Measurements from ENCODE around the gene ATOX1. TPM values are rescaled to one million over a fixed set of nuclear protein-coding genes. Genes with fewer than 3 reads are reported as not detected.

Gene ATOX1
- total and polyA plus RNA-seq, 10 of the 15 experiments (the other 5 are each of a cell fraction or from before 2014, with no cell fraction given) = 130 to 642 (median 245) TPM

GRCh38 chr5:151771259-151772028, 13.0 kb upstream of the ATOX1 start, which contains the start of gene G3BP1 (continued):
- TF ChIP-seq NKRF (conservative IDR thresholded peaks at IDR 0.05) (peak; percentile 31; the same call in 1 of the 2 replicates), EED (IDR thresholded peaks at IDR 0.05; ENCODE audit: low read depth) (no peak), CEBPZ (IDR thresholded peaks at IDR 0.05; ENCODE audit: low read depth, low read length) (peak; percentile 95), NFYB (IDR thresholded peaks at IDR 0.05; ENCODE audit: insufficient read depth, low read depth, low read length) (peak; percentile 99), MYC (IDR thresholded peaks at IDR 0.05; ENCODE audit: insufficient read depth, insufficient read length, insufficient replicate concordance, low read length, severe bottlenecking) (peak; percentile 87), E2F4 (IDR thresholded peaks at IDR 0.05; ENCODE audit: low read depth, low read length) (no peak), POLR2AphosphoS2 (IDR thresholded peaks at IDR 0.05; ENCODE audit: low read depth, low read length) (peak; percentile 94), STAT1 (conservative IDR thresholded peaks at IDR 0.05) (no peak), TAF1 (IDR thresholded peaks at IDR 0.05; ENCODE audit: borderline replicate concordance, low read depth, low read length) (peak; percentile 95), CHD4 (IDR thresholded peaks at IDR 0.05) (0 out of 2 replicates have a peak, but pooled peaks have one; percentile 47), CHD2 (IDR thresholded peaks at IDR 0.05; ENCODE audit: borderline replicate concordance, low read depth, low read length) (peak; percentile 97), TBL1XR1 (IDR thresholded peaks at IDR 0.05; ENCODE audit: low read depth, low read length) (peak; percentile 16; the same call in 1 of the 2 replicates), PRDM15 (CRISPR knock-in tag; IDR thresholded peaks at IDR 0.05) (no peak), DPF2 (IDR thresholded peaks at IDR 0.05) (peak; percentile 100), ZNF274 (IDR thresholded peaks at IDR 0.05; ENCODE audit: insufficient read depth, insufficient read length) (no peak), TARDBP (IDR thresholded peaks at IDR 0.05; ENCODE audit: borderline replicate concordance) (peak; percentile 15; the same call in 1 of the 2 replicates), MYB (IDR thresholded peaks at IDR 0.05; ENCODE audit: borderline replicate concordance, low read depth, low read length) (no peak)
